RWPE1 (cell line): ENCODE results near the gene TRIM41.

ENCODE experiments used
- CTCF ChIA-PET: fragments of 350-600 bp; sonication (Branson Sonifier 250); formaldehyde crosslinking; extraction: SDS; loops from one replicate; lab custom pipeline; 2021; lab: Yijun Ruan, JAX
- POLR2A ChIA-PET: fragments of 400-600 bp; formaldehyde crosslinking; extraction: SDS; loops from one replicate; lab custom pipeline; 2020; ENCODE audit warnings: antibody characterized with exemption; ENCODE audit not compliant: low non-redundant PET; lab: Yijun Ruan, JAX
- DNase-seq: peaks from one replicate; pipeline ENCODE4 v3.0.0; 2012; ENCODE audit warnings: low spot score
- H3K27ac ChIP-seq: fragments of 450-650 bp; 2 replicates; pipeline ENCODE4 v1.5.1; 2017
- CTCF ChIP-seq: fragments of 450-650 bp; conservative IDR thresholded peaks from 2 replicates; pipeline ENCODE4 v1.5.1; 2017; ENCODE audit warnings: low read depth, mild to moderate bottlenecking

Gene TRIM41

GRCh38 chr5:181193656-181194055, 29.4 kb upstream of the TRIM41 start:
- peak overlapping the region; percentile 59 for H3K27ac ChIP-seq
- DNase-seq: no peak
- ChIA-PET POLR2A (interaction anchor here (0.8 to 1.4 kb wide), 2 partner anchors 11 to 13 kb away, joined by 4 to 6 read pairs; partner anchors contain the start of gene TRIM7), CTCF (interaction anchor here (1.2 kb wide), 1 partner anchor 10 kb away, joined by 4 read pairs; no protein-coding TSS in a partner anchor)
- TF ChIP-seq CTCF: no peak

- peak overlapping the region; percentile 59 for H3K27ac ChIP-seq
- POLR2A ChIA-PET: interaction anchor here (0.8 kb wide), 1 partner anchor 10 kb away, joined by 6 read pairs; the partner anchor contains the start of gene TRIM7
- CTCF ChIA-PET: interaction anchor here (1.2 kb wide), 1 partner anchor 9 kb away, joined by 4 read pairs; no protein-coding TSS in a partner anchor
- no peak for TF ChIP-seq CTCF
- DNase-seq: no peak
Measured at GRCh38 chr5:181194489-181195248, 28.4 kb upstream of the TRIM41 start.

GRCh38 chr5:181195249-181195761, 27.8 kb upstream of the TRIM41 start:
- POLR2A ChIA-PET: no interaction called here
- CTCF ChIA-PET: no interaction called here
- no peak for TF ChIP-seq CTCF

GRCh38 chr5:181197326-181197951, 25.6 kb upstream of the TRIM41 start:
- peak overlapping the region; percentile 27 for H3K27ac ChIP-seq
- no peak for DNase-seq
- ChIA-PET POLR2A (interaction anchor here (0.5 kb wide), 1 partner anchor 1329 kb away, joined by 3 read pairs; no protein-coding TSS in a partner anchor), CTCF (interaction anchor here (0.6 kb wide), 1 partner anchor 9 kb away, joined by 3 read pairs; no protein-coding TSS in a partner anchor)
- TF ChIP-seq CTCF: no peak

More at GRCh38 chr5:181195249-181195761, 27.8 kb upstream of the TRIM41 start:
- no peak for DNase-seq
- H3K27ac ChIP-seq: peak overlapping the region; percentile 59

- POLR2A ChIA-PET: interaction anchor here (0.5 kb wide), 1 partner anchor 1330 kb away, joined by 3 read pairs; no protein-coding TSS in a partner anchor
- CTCF ChIA-PET: no interaction called here
- no peak for DNase-seq
- peak overlapping the region; percentile 27 for H3K27ac ChIP-seq
- TF ChIP-seq CTCF: no peak
Measured at GRCh38 chr5:181198106-181198685, 24.9 kb upstream of the TRIM41 start.
